Endothelial cell of umbilical vein (primary cell): ENCODE results near the gene MAP3K4.

Source experiments
- CTCF ChIP-seq, 2 donors: IDR thresholded peaks; 1 replicate in 1 of 2; 2 replicates in 1 of 2; pipeline ENCODE4 v1.5.1; 2011; ENCODE audit warnings: low read length in 2 of 2, mild to moderate bottlenecking in 2 of 2, moderate library complexity in 2 of 2, control low read depth in 1 of 2, inconsistent platforms in 1 of 2, low read depth in 1 of 2; ENCODE audit not compliant: insufficient read depth in 1 of 2; ENCODE audit errors: extremely low read depth in 1 of 2
- EZH2 ChIP-seq: IDR thresholded peaks from 2 replicates; pipeline ENCODE4 v1.6.1; 2012; ENCODE audit warnings: borderline replicate concordance, low read depth, mild to moderate bottlenecking, moderate library complexity, low read length, inconsistent platforms; ENCODE audit not compliant: severe bottlenecking
- FOS ChIP-seq: IDR thresholded peaks from 2 replicates; pipeline ENCODE4 v1.6.1; 2011; ENCODE audit warnings: mild to moderate bottlenecking, low read length, moderate library complexity, borderline replicate concordance; ENCODE audit not compliant: insufficient read depth
- POLR2A ChIP-seq: IDR thresholded peaks from 2 replicates; pipeline ENCODE4 v1.6.1; 2012; ENCODE audit warnings: low read depth, mild to moderate bottlenecking, control low read depth, low read length
- POLR2AphosphoS5 ChIP-seq: IDR thresholded peaks from 2 replicates; pipeline ENCODE4 v1.6.1; 2012; ENCODE audit warnings: low read depth, mild to moderate bottlenecking, control low read depth, low read length, moderate library complexity; ENCODE audit not compliant: insufficient read depth
- TF ChIP-seq, protein P1 (sequence below): IDR thresholded peaks from 2 replicates; pipeline ENCODE4 v1.6.1; 2011; ENCODE audit not compliant: insufficient read depth, insufficient read length

DNA sequence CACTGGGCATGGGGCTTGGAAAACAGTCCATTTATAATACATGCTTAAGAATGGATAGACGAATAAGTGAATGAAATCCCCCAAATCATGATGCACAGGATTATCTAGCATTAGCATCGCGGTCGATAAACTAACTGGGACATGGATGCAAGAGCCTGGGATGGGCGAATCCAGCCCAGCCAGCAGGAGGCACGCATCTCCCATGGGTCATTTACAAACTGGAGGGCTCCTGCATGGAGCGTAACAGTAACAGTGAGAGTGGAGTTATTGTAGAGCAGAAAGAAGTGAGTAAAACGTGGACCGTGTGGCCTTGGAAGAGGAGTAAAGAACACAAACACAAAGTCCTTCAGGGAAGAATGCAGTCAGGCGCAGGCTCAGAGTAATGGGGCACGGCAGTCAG, 145.8 kb downstream of the MAP3K4 start:
- TF ChIP-seq CTCF (IDR thresholded peaks at IDR 0.05; ENCODE audit: extremely low read depth in 1 of 2, insufficient read depth in 1 of 2, low read depth in 1 of 2, low read length in 2 of 2): no peak
- no peak for TF ChIP-seq POLR2A
- no peak for TF ChIP-seq EZH2
- TF ChIP-seq, protein P1, sequence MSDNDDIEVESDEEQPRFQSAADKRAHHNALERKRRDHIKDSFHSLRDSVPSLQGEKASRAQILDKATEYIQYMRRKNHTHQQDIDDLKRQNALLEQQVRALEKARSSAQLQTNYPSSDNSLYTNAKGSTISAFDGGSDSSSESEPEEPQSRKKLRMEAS: no peak
- no peak for TF ChIP-seq FOS
- no peak for TF ChIP-seq POLR2AphosphoS5
